GM19372 (cell line): ENCODE results near the gene GRN.
A peak's percentile ranks its signal among the peaks of the same experiment; 100 is the strongest.
"Not testable (repeated sequence)": the region's sequence is repeated elsewhere in the genome, so short reads cannot be mapped to it uniquely, and the experiment has no call there.

Source experiments
- ATAC-seq: cut with Tn5 transposase; IDR thresholded peaks from one replicate; pipeline ENCODE4 v1.9.1; 2021; ENCODE audit warnings: mild to moderate bottlenecking, low read depth, moderate library complexity; ENCODE audit not compliant: unreplicated experiment

Gene GRN

DNA sequence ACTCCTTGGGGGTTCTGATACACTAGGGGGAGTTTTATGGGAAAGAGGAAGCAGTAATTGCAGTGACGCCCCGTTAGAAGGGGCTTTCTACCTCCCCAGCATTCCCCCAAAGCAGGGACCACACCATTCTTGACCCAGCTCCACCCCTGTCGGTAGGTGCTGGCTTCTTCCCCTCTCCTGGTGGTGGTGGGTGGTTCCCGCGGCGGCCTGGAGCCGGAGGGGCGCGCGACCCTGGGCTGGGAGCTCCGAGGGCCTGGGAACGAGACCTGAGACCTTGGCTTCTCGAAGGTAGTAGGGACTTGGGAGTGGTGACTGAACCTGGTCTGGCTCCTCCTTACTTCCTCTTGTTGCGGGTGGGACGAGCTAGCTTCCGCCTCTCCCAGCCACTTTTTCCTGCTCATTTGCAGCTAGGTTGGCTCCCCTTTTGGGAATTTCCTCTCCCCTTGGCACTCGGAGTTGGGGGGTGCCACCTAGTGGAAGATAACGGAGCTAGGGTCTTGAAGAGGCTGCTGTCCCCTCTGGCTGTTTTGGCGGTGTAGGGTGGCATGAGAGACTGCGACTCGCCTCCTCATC, 438 bp downstream of the GRN start:
- peak; percentile 7 for ATAC-seq

DNA sequence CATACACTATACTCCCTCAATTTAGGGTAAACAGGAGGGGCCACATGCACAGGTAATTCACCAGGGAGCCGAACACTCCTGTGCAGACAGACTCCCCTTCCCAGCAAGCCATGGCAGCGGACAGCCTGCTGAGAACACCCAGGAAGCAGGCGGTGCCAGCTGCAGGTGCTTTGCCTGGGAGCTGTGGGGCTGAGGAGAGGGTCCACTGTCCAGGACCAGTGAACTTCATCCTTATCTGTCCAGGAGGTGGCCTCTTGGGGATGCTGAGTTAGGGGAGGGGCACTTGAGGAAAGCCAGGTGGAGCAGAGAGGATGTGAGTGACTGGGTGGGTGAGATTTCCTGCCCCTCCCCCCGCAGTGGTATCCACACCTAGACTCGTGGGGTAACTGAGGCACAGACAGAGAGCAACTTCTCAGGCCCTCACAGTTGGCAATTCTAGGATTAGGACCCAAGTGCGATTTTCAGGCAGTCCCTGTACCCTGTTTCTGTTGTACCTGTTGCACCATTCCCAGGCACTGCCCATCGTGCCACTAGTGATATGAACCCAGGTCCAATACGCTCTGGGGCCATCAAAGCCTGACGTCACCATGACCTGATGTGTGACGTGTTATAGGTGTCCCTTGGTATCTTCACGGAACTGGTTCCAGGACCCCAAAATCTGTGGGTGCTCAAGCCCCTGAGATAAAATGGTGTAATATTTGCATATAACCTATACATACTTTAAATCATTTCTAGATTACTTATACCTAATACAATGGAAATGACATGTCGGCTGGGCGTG, 1.2 kb downstream of the GRN start:
- ATAC-seq, result no peak

DNA sequence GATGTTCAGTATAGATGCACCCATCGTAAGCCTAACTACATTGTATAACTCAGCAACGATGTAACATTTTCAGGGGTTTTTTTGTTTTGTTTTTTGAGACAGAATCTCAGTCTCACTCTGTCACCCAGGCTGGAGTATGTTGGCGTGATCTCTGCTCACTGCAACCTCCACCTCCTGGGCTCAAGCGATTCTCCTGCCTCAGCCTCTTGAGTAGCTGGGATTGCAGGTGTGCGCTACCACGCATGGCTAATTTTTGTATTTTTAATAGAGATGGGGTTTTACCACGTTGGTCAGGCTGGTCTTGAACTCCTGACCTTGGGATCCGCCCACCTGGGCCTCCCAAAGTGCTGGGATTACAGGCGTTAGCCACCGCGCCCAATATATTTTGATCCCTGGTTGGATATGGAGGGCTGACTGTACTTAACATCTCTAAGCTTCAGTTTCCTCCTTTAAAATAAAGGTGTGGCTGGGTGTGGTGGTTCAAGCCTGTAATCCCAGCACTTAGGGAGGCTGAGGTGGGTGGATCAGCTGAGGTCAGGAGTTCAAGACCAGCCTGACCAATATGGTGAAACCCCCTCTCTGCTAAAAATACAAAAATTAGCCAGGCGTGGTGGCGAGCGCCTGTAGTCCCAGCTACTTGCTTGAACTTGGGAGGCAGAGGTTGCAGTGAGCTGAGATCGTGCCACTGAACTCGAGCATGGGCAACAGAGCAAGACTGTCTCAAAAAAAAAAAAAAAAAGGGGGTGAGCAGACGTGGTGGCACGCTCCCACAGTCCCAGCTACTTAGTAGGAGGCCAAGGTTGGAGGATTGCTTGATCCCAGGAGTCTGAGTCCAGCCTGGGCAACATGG, 2.3 kb downstream of the GRN start:
- ATAC-seq, result not testable (repeated sequence)

DNA sequence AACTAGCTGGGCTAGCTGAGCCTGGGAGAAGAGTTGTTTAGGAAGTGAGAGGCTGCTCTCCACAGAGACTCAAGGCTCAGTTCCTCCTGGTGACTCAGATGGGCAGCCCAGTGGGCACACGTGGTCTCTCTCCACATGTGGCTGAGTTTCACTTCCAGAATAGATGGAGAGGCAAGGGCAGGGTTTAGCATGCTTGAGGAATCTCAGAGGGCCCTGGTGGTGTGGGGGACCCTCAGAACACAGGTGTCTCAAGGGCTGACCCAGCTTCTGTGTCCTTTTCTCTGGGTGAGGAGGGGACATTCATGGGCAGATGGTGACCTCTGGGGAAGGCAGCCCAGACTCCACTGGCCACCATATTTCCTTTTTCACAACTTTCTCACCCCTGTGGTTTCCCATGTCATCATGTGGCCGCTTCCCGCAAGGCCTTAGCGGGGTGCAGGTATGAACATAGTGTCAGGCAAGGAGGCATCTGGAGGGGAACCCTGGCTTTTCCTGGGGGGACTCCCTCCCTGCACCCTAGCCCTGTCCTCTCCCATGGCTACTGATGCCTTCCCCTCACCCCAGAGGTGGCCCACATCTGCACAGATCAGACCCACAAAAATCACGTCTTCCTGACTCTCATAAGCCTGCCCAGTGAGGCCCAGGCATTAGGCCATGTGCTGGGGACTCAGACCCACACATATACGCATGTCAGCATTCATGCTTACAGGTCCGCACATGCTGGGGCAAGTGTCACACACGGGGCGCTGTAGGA, 3.3 kb downstream of the GRN start:
- ATAC-seq, result no peak

DNA sequence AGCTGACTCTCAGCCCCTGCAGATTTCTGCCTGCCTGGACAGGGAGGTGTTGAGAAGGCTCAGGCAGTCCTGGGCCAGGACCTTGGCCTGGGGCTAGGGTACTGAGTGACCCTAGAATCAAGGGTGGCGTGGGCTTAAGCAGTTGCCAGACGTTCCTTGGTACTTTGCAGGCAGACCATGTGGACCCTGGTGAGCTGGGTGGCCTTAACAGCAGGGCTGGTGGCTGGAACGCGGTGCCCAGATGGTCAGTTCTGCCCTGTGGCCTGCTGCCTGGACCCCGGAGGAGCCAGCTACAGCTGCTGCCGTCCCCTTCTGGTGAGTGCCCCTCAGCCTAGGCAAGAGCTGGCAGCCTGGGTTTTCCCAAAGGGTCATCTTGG, 3.9 kb downstream of the GRN start:
- no peak for ATAC-seq

DNA sequence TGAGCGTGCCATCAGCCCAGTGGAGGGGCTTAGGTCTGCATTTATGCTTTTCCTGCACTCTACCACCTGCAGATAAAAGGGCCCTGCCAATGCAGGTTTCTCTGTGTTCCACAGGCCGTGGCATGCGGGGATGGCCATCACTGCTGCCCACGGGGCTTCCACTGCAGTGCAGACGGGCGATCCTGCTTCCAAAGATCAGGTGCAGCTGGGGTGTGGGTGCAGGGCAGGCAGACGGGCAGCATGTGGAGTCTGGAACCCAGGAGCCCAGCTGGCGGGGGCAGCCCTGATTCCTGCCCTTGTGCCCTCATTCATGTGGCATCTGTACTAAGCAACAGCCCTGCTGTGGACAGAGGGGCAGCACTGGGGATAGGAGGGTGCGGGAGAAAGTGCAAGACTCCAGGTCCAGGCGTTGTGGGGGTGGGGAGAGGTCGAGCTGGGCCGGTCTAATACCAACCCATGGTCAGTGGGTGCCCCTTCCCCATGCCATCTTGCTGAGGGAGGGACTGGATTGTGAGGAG, 4.5 kb downstream of the GRN start:
- no peak for ATAC-seq

DNA sequence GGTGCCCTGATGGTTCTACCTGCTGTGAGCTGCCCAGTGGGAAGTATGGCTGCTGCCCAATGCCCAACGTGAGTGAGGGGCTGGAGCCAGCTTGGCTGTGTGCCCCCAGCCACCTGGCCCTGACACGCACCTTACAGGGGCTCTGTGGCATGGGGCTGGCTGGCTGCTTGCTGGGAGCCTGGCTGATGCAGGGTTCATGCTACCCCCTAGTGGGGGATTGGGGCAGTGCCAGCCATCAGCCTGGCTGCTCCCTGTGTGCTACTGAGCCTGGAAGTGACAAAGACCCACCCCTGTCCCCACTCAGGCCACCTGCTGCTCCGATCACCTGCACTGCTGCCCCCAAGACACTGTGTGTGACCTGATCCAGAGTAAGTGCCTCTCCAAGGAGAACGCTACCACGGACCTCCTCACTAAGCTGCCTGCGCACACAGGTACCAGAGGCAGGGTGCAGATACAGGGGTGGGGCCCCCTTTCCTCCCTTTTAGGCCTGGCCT, 5.7 kb downstream of the GRN start:
- ATAC-seq, result no peak

DNA sequence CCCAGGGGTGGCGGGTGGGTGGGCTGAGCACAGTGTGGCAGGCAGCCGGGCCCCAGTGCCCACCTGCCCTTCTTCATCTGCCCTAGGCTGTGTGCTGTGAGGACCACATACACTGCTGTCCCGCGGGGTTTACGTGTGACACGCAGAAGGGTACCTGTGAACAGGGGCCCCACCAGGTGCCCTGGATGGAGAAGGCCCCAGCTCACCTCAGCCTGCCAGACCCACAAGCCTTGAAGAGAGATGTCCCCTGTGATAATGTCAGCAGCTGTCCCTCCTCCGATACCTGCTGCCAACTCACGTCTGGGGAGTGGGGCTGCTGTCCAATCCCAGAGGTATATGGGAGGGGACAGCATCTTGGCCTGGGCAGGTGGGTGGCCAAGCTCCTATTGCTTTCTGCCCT, 6.4 kb downstream of the GRN start:
- no peak for ATAC-seq

DNA sequence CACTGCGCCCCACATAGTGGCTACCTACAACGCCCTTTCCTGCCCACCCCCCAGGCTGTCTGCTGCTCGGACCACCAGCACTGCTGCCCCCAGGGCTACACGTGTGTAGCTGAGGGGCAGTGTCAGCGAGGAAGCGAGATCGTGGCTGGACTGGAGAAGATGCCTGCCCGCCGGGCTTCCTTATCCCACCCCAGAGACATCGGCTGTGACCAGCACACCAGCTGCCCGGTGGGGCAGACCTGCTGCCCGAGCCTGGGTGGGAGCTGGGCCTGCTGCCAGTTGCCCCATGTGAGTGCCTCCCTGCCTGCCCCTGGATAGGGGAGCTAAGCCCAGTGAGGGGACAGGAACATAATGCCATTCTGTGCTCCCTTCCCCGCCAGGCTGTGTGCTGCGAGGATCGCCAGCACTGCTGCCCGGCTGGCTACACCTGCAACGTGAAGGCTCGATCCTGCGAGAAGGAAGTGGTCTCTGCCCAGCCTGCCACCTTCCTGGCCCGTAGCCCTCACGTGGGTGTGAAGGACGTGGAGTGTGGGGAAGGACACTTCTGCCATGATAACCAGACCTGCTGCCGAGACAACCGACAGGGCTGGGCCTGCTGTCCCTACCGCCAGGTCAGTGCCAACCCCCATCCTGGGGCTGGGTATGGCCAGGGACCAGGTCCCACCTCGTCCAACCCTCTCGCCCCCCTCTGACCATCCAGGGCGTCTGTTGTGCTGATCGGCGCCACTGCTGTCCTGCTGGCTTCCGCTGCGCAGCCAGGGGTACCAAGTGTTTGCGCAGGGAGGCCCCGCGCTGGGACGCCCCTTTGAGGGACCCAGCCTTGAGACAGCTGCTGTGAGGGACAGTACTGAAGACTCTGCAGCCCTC, 7.1 kb downstream of the GRN start:
- ATAC-seq, result no peak

DNA sequence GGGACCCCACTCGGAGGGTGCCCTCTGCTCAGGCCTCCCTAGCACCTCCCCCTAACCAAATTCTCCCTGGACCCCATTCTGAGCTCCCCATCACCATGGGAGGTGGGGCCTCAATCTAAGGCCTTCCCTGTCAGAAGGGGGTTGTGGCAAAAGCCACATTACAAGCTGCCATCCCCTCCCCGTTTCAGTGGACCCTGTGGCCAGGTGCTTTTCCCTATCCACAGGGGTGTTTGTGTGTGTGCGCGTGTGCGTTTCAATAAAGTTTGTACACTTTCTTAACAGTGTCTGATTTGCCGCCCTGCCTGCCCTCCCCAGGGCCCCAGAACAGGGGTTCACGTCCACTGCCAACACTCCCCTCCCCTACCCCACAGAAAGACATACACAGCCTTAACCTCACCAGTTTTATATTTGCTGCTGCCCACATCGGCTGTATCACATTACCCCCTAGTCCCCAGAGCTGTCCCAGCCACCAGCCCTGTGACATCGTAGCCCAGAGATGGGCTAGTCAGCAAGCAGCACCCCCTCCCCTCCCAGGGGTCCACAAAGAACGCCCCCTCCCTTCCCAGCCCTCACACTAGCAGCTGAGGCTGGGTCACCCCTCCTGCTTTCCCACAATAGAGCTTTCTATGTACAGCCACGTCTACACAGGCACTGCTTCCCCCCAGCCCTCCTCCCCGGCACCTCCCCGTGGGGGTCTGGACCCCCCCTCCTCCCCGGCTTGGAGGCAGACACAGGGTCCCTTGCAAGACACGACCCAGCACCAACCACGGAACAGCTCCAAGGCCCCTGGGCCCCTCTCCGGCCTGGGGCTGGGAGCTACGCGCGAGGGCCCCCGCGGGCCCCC, 7.9 kb downstream of the GRN start:
- ATAC-seq, result no peak

DNA sequence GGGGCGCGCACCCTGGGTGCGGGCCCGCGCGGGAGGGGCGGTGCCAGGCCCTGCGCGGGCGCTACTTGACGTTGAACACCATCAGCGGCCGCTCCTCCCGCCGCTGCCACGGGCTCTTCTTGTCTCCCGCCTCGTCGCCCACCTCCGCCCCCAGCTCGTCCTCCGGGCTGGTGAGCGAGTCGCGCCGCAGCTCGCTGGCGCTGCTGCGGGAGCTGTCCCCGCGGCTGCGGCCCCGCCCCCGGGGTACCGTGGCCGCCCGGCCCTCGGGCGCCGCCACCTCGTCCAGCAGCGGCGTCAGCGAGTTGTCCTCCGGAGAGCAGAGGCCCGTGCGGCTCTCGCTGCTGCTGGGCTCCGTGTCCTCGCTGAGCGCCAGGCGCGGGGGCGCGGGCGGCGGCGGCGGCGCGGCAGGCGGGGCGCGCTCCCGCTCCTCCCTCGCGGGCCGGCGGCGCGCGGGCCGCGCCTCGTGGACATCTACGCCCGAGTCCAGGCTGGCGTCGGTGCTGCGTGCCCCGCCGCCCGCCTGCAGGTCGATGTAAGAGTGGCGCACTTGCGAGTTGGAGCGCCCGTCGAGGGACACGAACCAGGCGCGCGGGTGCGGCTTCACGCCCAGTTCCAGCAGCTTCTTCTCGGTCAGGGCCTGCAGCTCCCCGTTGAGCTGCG, 8.7 kb downstream of the GRN start:
- ATAC-seq, result no peak

DNA sequence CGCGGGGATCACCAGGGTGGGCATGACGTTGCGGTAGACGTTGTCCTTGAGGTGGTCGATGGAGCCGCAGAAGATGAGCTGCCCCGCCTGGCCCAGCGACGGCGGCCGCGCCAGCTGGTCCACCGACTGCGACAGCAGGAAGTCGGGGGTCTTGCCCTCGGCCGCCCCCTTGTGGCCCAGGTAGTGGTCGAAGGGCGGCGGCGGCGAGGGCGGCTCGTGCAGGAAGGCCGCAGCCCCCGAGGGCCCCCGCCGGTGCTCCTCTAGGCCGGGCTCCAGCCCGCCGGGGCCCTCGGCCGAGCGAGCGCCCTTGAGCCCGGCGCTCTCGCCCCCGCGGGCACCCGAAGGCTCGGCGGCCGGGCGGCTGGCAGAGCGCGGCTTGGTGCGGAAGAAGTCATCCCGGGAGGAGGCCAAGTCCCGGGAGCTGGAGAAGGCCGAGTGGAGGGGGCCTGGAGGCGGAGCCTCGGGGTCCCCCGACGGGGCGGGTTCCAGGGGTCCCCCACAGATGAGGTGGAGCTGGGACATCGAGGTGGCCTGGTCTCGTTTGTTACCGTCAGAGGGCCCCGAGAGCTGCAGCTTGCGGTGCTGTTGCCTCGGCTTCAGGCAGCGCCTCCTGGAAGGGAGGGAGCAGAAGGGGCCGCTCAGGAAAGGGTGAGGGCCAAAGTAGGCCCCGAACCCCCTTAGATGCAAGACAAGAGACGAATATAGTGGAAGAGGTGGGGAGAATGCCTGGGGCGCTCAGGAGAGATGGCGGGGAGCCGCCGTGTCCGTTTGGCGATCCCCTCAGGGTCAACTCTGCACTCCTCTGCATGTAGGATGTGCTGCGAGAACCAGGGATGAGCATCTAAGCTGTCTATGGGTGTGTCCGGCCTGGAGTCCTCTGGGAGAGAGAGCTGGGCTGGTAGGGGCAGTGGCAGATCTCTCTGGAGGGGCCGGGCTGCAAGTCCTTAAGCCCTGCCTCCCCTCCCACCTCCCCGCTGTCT, 9.8 kb downstream of the GRN start:
- ATAC-seq, result no peak

DNA sequence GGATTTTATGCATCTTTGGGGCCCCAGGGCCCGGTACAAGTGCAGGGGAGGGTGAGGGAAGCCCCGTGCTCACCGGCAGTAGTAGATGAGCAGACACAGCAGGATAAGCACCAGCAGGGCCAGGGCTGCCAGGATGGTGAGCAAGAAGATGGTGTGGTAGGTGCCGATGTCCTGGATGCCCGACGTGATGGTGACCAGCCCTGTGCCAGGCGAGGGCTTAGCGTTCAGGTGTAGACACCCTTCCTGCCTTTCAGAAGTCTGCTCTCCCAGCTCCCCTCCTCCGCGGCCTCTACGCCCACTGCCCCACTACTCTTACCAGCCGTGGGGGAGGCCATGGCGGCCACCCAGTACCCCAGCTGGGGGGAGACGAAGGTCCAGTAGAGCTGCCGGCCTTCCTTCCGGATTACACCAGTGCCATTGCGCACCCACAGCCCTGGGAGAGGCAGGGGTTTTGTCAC, 10.6 kb downstream of the GRN start:
- ATAC-seq, result no peak

DNA sequence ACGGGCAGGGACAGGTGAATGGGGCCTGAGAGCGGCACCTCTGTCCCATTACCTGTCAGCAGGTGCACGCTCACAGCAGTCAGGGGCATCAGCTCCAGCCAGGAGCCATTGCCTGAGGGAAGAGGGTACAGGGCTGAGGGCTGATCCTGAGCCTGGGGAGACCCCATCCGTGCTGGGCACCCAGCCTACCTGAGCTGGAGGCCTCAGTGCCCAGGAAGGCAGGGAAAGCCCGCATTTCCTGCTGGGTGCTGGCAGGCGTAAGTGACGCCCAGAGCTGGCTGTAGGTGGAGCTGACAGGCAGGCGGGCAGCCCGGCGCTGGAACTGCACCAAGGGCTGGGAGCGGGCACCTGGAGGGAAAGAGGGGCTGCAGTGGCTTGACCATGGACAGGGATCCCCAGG, 11.1 kb downstream of the GRN start:
- ATAC-seq, result no peak

DNA sequence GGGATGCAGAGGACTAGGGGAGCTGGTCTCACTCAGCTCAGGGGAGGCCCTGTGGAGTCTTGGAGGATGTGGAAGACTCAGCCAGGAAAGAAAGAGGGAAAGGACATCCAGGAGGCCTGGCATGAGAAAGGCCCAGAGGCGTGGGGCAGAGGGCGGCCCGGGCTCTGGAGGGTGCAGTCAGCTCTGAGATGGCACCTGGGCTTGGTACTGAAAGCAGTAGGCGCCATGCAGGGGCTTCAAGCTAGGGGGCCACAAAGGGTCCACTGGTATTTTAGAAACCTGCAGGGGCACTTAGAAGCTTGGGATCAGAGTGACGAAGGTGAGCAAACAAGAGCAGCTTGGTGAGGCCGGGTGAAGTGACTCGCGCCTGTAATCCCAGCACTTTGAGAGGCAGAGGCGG, 13.0 kb downstream of the GRN start:
- no peak for ATAC-seq

DNA sequence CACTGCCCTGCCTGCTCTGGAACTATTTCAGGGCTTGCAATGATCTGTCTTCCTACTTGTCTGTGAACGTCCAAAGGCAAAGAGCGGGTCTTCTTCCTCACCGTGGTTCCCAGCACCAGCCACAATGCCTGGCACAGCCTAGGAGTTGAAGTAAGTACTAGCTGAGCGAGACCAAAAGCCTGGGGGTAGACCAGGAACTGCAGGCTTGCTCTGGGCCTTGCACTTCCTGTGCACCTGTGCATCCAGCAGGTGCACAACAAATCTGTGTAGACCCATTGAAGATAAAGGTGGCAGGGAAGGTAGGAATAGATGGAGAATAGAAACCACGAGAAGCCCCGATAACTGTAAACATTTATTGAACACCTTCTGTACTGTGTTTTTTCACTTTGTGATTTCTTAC, 13.9 kb downstream of the GRN start:
- no peak for ATAC-seq
